Keratinocyte (primary cell): ENCODE measurements around the gene WDR45B. TPM values are rescaled to one million over a fixed set of nuclear protein-coding genes. Genes with fewer than 3 reads are reported as not detected.

ENCODE experiments used
- DNase-seq: peaks from one replicate; pipeline ENCODE4 v3.0.0-alpha.2; 2011; ENCODE audit warnings: low read depth, missing footprints, low spot score
- FAIRE-seq: peaks from 2 replicates; lab custom pipeline; 2011; peaks lifted over from hg19 to GRCh38; lab: Jason Lieb, UNC
- H2AFZ ChIP-seq: 2 replicates; pipeline ENCODE4 v1.6.0; 2012; ENCODE audit warnings: low read length, control low read depth, inconsistent platforms; ENCODE audit not compliant: control insufficient read depth
- H3K27ac ChIP-seq: 2 replicates; pipeline ENCODE4 v1.5.1; 2011; ENCODE audit warnings: low read length; ENCODE audit not compliant: control insufficient read depth, insufficient read depth
- H3K27me3 ChIP-seq: 3 replicates; pipeline ENCODE4 v1.6.0; 2011; ENCODE audit warnings: low read length; ENCODE audit not compliant: control insufficient read depth, insufficient read depth; ENCODE audit errors: extremely low read depth
- H3K36me3 ChIP-seq, 2 experiments: 2 replicates in 1 of 2; 3 replicates in 1 of 2; pipeline ENCODE4 v1.5.1; 2011; ENCODE audit warnings: low read length in 2 of 2, mild to moderate bottlenecking in 1 of 2; ENCODE audit not compliant: control insufficient read depth in 2 of 2, insufficient read depth in 2 of 2; ENCODE audit errors: extremely low read depth in 1 of 2
- H3K4me1 ChIP-seq: 3 replicates; pipeline ENCODE4 v1.5.1; 2011; ENCODE audit warnings: low read length; ENCODE audit not compliant: control insufficient read depth, insufficient read depth; ENCODE audit errors: extremely low read depth
- H3K4me2 ChIP-seq: 3 replicates; pipeline ENCODE4 v1.6.0; 2011; ENCODE audit warnings: low read depth, low read length; ENCODE audit not compliant: control insufficient read depth, insufficient read depth; ENCODE audit errors: extremely low read depth
- H3K4me3 ChIP-seq, 3 experiments: fragments of 200-600 bp in 1 of 3; sonication (generic) in 1 of 3; 2 replicates in 2 of 3; 3 replicates in 1 of 3; pipeline ENCODE4 v1.5.1; 2011 to 2016; ENCODE audit warnings: low read length in 3 of 3, mild to moderate bottlenecking in 3 of 3, control low read depth in 2 of 3, inconsistent platforms in 1 of 3, low read depth in 1 of 3, mixed read lengths in 1 of 3, mixed run types in 1 of 3, moderate library complexity in 1 of 3; ENCODE audit not compliant: control insufficient read depth in 2 of 3, insufficient read depth in 2 of 3; ENCODE audit errors: extremely low read depth in 1 of 3
- H3K79me2 ChIP-seq: 2 replicates; pipeline ENCODE4 v1.6.0; 2012; ENCODE audit warnings: low read length; ENCODE audit not compliant: control insufficient read depth, insufficient read depth
- H3K9ac ChIP-seq: 3 replicates; pipeline ENCODE4 v1.6.0; 2011; ENCODE audit warnings: low read length; ENCODE audit not compliant: control insufficient read depth, insufficient read depth; ENCODE audit errors: extremely low read depth
- H3K9me1 ChIP-seq: 3 replicates; pipeline ENCODE4 v1.6.0; 2011; ENCODE audit warnings: low read length; ENCODE audit not compliant: control insufficient read depth, insufficient read depth; ENCODE audit errors: extremely low read depth
- H3K9me3 ChIP-seq: 2 replicates; pipeline ENCODE4 v1.5.1; 2012; ENCODE audit warnings: low read depth, low read length; ENCODE audit not compliant: control insufficient read depth
- H4K20me1 ChIP-seq: 3 replicates; pipeline ENCODE4 v1.6.0; 2011; ENCODE audit warnings: low read length; ENCODE audit not compliant: control insufficient read depth, insufficient read depth; ENCODE audit errors: extremely low read depth
- CTCF ChIP-seq, 3 experiments: IDR thresholded peaks in 1 of 3; conservative IDR thresholded peaks in 1 of 3; optimal IDR thresholded peaks in 1 of 3; 2 replicates in 2 of 3; 3 replicates in 1 of 3; pipeline versions ENCODE3 to v1.5.1; 2011; ENCODE audit warnings: low read length in 3 of 3, mild to moderate bottlenecking in 3 of 3, moderate library complexity in 2 of 3, control low read depth in 1 of 3, inconsistent platforms in 1 of 3; ENCODE audit not compliant: insufficient read depth in 2 of 3; ENCODE audit errors: extremely low read depth in 1 of 3
- EZH2 ChIP-seq: IDR thresholded peaks from one replicate; pipeline ENCODE4 v1.6.1; 2012; ENCODE audit warnings: inconsistent platforms, mild to moderate bottlenecking, low read length, moderate library complexity
- dilution Hi-C: fragments of 300-500 bp; cut with MboI; formaldehyde crosslinking; loops from one replicate; pipeline ENCODE4 v1.7.0; 2020; ENCODE audit warnings: low sequenced_read_pairs; ENCODE audit not compliant: extremely low pct_ligation_motif_present
- polyA plus RNA-seq, 5 experiments: library from polyadenylated mRNA; depleted of rRNA in 3 of 5; stranded (reverse) in 3 of 5; stranded (forward) in 1 of 5; unstranded in 1 of 5; fragments of >200 nt; gene quantifications; 1 replicate in 1 of 5; 2 replicates in 3 of 5; 3 replicates in 1 of 5; pipeline versions ENCODE4 v1.2.1 to v1.2.3, GENCODE V29; 2011 to 2012; ENCODE audit warnings: missing spikeins in 2 of 5, low read depth in 1 of 5, low replicate concordance in 1 of 5

Gene WDR45B
- polyA plus RNA-seq, 1 donor (not counting 4 experiments of a cell fraction or from before 2014, with no cell fraction given), result 77.2 TPM

GRCh38 chr17:82690786-82691489 lies 42.7 kb upstream of the WDR45B start:
- no peaks in the 10 kb centered on the region for H3K9me1 ChIP-seq
- H3K4me2 ChIP-seq, result no peak overlapping the region
- H3K79me2 ChIP-seq, result peaks cover 2% of the 10 kb centered on the region
- H3K4me1 ChIP-seq, result peaks cover 11% of the 10 kb centered on the region
- DNase-seq, result no peak
- FAIRE-seq, result no peak
- H2AFZ ChIP-seq, result no peak overlapping the region
- H3K4me3 ChIP-seq, result no peak overlapping the region
- peaks cover 3% of the 10 kb centered on the region for H3K9me3 ChIP-seq
- H3K27ac ChIP-seq, result no peak overlapping the region
- no peaks in the 10 kb centered on the region for H4K20me1 ChIP-seq
- no peak overlapping the region for H3K9ac ChIP-seq
- no peaks in the 10 kb centered on the region for H3K27me3 ChIP-seq
- H3K36me3 ChIP-seq, result peaks cover 0 to 5% of the 10 kb centered on the region in 2 experiments
- TF ChIP-seq CTCF (optimal IDR thresholded peaks at IDR 0.05 in 1 of 3, IDR thresholded peaks at IDR 0.05 in 1 of 3, conservative IDR thresholded peaks at IDR 0.05 in 1 of 3; ENCODE audit: extremely low read depth in 1 of 3, insufficient read depth in 2 of 3, low read length in 3 of 3) (no peak), EZH2 (no peak)
- dilution Hi-C loops, result no loop called here

- Histone ChIP-seq H3K9me3 (no peaks in the 10 kb centered on the region), H3K79me2 (peaks cover 2% of the 10 kb centered on the region), H3K9me1 (no peaks in the 10 kb centered on the region), H3K4me3 (no peak overlapping the region), H3K36me3 (peaks cover 0 to 5% of the 10 kb centered on the region in 2 experiments), H3K9ac (no peak overlapping the region), H3K27ac (no peak overlapping the region), H3K4me2 (no peak overlapping the region), H3K4me1 (peaks cover 11% of the 10 kb centered on the region), H3K27me3 (no peaks in the 10 kb centered on the region), H4K20me1 (no peaks in the 10 kb centered on the region), H2AFZ (no peak overlapping the region)
- FAIRE-seq (no peak), DNase-seq (no peak)
- dilution Hi-C loops, result no loop called here
- TF ChIP-seq CTCF (optimal IDR thresholded peaks at IDR 0.05 in 1 of 3, IDR thresholded peaks at IDR 0.05 in 1 of 3, conservative IDR thresholded peaks at IDR 0.05 in 1 of 3; ENCODE audit: extremely low read depth in 1 of 3, insufficient read depth in 2 of 3, low read length in 3 of 3) (no peak), EZH2 (no peak)
These were observed 40.8 kb upstream of the WDR45B start for GRCh38 chr17:82689077-82689476.
